Natural killer cell (primary cell): ENCODE measurements around the gene ATL1. TPM values are rescaled to one million over a fixed set of nuclear protein-coding genes. Genes with fewer than 3 reads are reported as not detected.

Source experiments
- ATAC-seq, 3 donors: fragments of 150-1000 bp in 2 of 3; fragments of 200-7000 bp in 1 of 3; cut with Tn5 transposase; 1 replicate in 1 of 3; 2 replicates in 2 of 3; pipeline ENCODE4 v1.10.0; 2021; ENCODE audit warnings: mild to moderate bottlenecking in 2 of 3, moderate library complexity in 2 of 3
- DNase-seq, 2 donors: peaks; one replicate each; pipeline versions ENCODE4 v3.0.0 to v3.0.0-alpha.2; 2013 to 2021; ENCODE audit warnings: mixed read lengths in 1 of 2
- H3K27ac ChIP-seq: one replicate; pipeline ENCODE4 v1.5.1; 2013; ENCODE audit warnings: mild to moderate bottlenecking, low read length
- H3K27me3 ChIP-seq: one replicate; pipeline ENCODE4 v1.6.1; 2013; ENCODE audit warnings: low read length; ENCODE audit not compliant: control insufficient read depth, insufficient read depth
- H3K36me3 ChIP-seq: one replicate; pipeline ENCODE4 v1.6.1; 2013; ENCODE audit warnings: low read length; ENCODE audit not compliant: control insufficient read depth, insufficient read depth
- H3K4me1 ChIP-seq: one replicate; pipeline ENCODE4 v1.6.1; 2013; ENCODE audit warnings: low read length; ENCODE audit not compliant: control insufficient read depth, insufficient read depth
- H3K4me3 ChIP-seq: one replicate; pipeline ENCODE4 v1.5.1; 2013; ENCODE audit warnings: low read length
- H3K9me3 ChIP-seq: one replicate; pipeline ENCODE4 v1.6.1; 2013; ENCODE audit warnings: low read length; ENCODE audit not compliant: control insufficient read depth, insufficient read depth
- H3K27ac Mint-ChIP-seq, 2 donors: one replicate each; pipeline ENCODE4 v1.8.0; 2022; ENCODE audit warnings: mild to moderate bottlenecking in 2 of 2, mixed read lengths in 2 of 2, moderate library complexity in 1 of 2
- H3K27me3 Mint-ChIP-seq, 2 donors: one replicate each; pipeline ENCODE4 v1.8.0; 2022; ENCODE audit warnings: low read depth in 2 of 2, mixed read lengths in 2 of 2
- H3K36me3 Mint-ChIP-seq: one replicate; pipeline ENCODE4 v1.8.0; 2022; ENCODE audit warnings: mixed read lengths
- H3K4me1 Mint-ChIP-seq, 2 donors: one replicate each; pipeline ENCODE4 v1.8.0; 2022; ENCODE audit warnings: mixed read lengths in 2 of 2
- H3K4me3 Mint-ChIP-seq: one replicate; pipeline ENCODE4 v1.8.0; 2022; ENCODE audit warnings: mild to moderate bottlenecking, moderate library complexity, mixed read lengths
- H3K9me3 Mint-ChIP-seq, 2 donors: one replicate each; pipeline ENCODE4 v1.8.0; 2022; ENCODE audit warnings: mixed read lengths in 2 of 2
- WGBS: methylation state at CpG from one replicate; pipeline ENCODE4 v1.1.7; 2013; ENCODE audit warnings: missing lambda C conversion rate; ENCODE audit not compliant: insufficient coverage; 5-methylcytosine and 5-hydroxymethylcytosine counted together
- intact Hi-C: fragments of 100-400 bp; cut with micrococcal nuclease; formaldehyde crosslinking; loops from one replicate; pipeline ENCODE4 v1.14.2; 2022
- total RNA-seq, 4 donors: library from RNA; stranded (reverse); fragments of 120-200 nt in 1 of 4; gene quantifications; one replicate each; pipeline versions ENCODE4 v1.2.3 to v1.2.4, GENCODE V29; 2013 to 2022
- TF ChIP-seq, protein P1 (sequence below): fragments of 200-600 bp; IDR thresholded peaks from one replicate; pipeline ENCODE4 v1.8.0; 2022; ENCODE audit warnings: antibody characterized with exemption

The ATL1 gene
- total RNA-seq, 3 donors from 2014 or later (not counting 1 experiment from before 2014, with no cell fraction given), result 1.6 to 3.8 (median 2.4) TPM

DNA sequence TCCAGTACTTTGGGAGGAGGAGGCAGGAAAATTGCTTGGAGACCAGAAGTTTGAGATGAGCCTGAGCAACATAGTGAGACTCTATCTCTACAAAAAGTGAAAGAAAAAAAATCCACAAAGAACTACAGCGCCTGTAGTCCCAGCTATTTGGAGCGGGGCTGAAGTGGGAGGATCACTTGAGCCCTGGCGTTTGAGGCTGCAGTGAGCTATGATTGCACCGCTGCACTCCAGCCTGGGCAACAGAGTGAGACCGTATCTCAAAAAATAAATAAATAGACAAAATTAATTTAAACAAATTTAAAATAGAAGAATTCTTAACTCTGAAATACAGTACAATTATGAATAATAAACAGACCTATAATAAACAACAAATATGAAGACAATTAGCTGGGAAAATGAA is 40.9 kb downstream of the ATL1 start:
- no peaks in the 10 kb centered on the region for H3K27me3 ChIP-seq
- no peak overlapping the region for H3K4me3 ChIP-seq
- H3K27ac ChIP-seq, result no peak overlapping the region
- Mint-ChIP-seq H3K27me3 (no peaks in the 10 kb centered on the region), H3K36me3 (no peaks in the 10 kb centered on the region), H3K4me3 (no peak overlapping the region), H3K27ac (no peak overlapping the region), H3K9me3 (no peaks in the 10 kb centered on the region), H3K4me1 (no peaks in the 10 kb centered on the region)
- H3K36me3 ChIP-seq, result no peaks in the 10 kb centered on the region
- intact Hi-C loops, result loop anchor here (10.0 kb wide), 2 partner anchors 174 to 264 kb away; no protein-coding TSS in a partner anchor
- 93% methylated on average over 4 of the region's 5 CpGs for WGBS
- TF ChIP-seq, protein P1, sequence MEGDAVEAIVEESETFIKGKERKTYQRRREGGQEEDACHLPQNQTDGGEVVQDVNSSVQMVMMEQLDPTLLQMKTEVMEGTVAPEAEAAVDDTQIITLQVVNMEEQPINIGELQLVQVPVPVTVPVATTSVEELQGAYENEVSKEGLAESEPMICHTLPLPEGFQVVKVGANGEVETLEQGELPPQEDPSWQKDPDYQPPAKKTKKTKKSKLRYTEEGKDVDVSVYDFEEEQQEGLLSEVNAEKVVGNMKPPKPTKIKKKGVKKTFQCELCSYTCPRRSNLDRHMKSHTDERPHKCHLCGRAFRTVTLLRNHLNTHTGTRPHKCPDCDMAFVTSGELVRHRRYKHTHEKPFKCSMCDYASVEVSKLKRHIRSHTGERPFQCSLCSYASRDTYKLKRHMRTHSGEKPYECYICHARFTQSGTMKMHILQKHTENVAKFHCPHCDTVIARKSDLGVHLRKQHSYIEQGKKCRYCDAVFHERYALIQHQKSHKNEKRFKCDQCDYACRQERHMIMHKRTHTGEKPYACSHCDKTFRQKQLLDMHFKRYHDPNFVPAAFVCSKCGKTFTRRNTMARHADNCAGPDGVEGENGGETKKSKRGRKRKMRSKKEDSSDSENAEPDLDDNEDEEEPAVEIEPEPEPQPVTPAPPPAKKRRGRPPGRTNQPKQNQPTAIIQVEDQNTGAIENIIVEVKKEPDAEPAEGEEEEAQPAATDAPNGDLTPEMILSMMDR, result no peak
- no peaks in the 10 kb centered on the region for H3K4me1 ChIP-seq
- no peaks in the 10 kb centered on the region for H3K9me3 ChIP-seq
- ATAC-seq, result no peak
- no peak for DNase-seq

DNA sequence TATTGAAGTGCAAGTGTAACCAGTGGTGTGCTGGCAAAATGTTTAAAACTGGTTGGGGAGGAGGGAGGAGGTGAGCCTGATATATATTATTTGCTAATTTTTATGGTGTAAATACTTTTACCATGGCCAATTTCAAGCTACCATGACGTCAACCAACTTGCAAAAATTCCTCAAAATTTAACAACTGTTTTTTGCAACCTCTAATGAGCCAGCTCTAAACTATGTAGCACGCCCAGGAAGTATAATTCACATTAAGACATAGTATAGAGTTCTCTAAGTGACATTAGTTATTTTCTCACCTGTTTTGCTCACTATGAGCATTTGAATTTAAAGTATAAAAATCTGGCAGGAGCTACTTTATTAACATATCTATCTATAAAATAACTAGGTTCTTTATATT is 41.4 kb downstream of the ATL1 start:
- no peak overlapping the region for H3K4me3 Mint-ChIP-seq
- H3K9me3 Mint-ChIP-seq, result no peaks in the 10 kb centered on the region
- Histone ChIP-seq H3K27me3 (no peaks in the 10 kb centered on the region), H3K4me1 (no peaks in the 10 kb centered on the region), H3K4me3 (no peak overlapping the region), H3K27ac (no peak overlapping the region), H3K36me3 (no peaks in the 10 kb centered on the region), H3K9me3 (no peaks in the 10 kb centered on the region)
- DNase-seq, result no peak
- no peak for ATAC-seq
- 100% methylated on average over 1 of the region's 2 CpGs for WGBS
- no peaks in the 10 kb centered on the region for H3K36me3 Mint-ChIP-seq
- H3K4me1 Mint-ChIP-seq, result no peaks in the 10 kb centered on the region
- no peaks in the 10 kb centered on the region for H3K27me3 Mint-ChIP-seq
- no peak overlapping the region for H3K27ac Mint-ChIP-seq
- intact Hi-C loops, result loop anchor here (10.0 kb wide), 2 partner anchors 173 to 263 kb away; no protein-coding TSS in a partner anchor
- TF ChIP-seq, protein P1, result no peak

DNA sequence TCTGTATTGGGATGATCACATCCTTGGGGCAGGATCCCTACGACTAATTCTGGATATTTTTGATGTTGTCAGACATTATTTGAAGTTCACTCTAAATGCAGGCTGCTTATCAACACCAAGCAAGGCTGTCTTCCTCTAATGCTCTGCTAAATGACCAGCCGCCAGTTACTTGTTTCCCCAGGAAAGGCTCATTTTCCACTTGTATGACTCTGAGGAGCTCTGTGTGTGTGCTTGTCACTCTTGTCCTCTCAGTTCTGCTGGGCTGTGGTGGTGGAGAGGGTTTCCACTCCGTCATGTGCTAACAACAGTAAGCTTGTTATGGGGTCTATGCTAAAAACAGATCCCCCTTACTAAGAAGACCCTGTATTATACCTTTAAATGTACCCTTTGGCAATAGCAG is 42.1 kb downstream of the ATL1 start:
- ATAC-seq (no peak), DNase-seq (no peak)

More for the DNA sequence above, 42.1 kb downstream of the ATL1 start:
- Histone ChIP-seq H3K36me3 (no peaks in the 10 kb centered on the region), H3K27ac (no peak overlapping the region), H3K4me3 (no peak overlapping the region), H3K4me1 (no peaks in the 10 kb centered on the region), H3K27me3 (no peaks in the 10 kb centered on the region), H3K9me3 (no peaks in the 10 kb centered on the region)
- no peak overlapping the region for H3K27ac Mint-ChIP-seq
- no peaks in the 10 kb centered on the region for H3K27me3 Mint-ChIP-seq
- H3K36me3 Mint-ChIP-seq, result no peaks in the 10 kb centered on the region
- H3K4me3 Mint-ChIP-seq, result no peak overlapping the region
- 75% methylated on average over 2 of the region's 3 CpGs for WGBS
- intact Hi-C loops, result loop anchor here (10.0 kb wide), 2 partner anchors 173 to 263 kb away; no protein-coding TSS in a partner anchor
- no peaks in the 10 kb centered on the region for H3K9me3 Mint-ChIP-seq
- H3K4me1 Mint-ChIP-seq, result no peaks in the 10 kb centered on the region
- TF ChIP-seq, protein P1, result no peak
